ENCODE results near the gene ALDH3A1.

The ALDH3A1 gene

GRCh38 chr17:19771971-19772630 lies 24.0 kb upstream of the ALDH3A1 start:
- no peaks in the 10 kb centered on the region for H3K79me1 ChIP-seq (ENCODE audit: low read length)
- H3K36me3 ChIP-seq (ENCODE audit: control insufficient read depth in 1 of 2, insufficient read depth in 2 of 2, low read length in 2 of 2): peaks cover 2 to 3% of the 10 kb centered on the region in 2 experiments
- H3K9ac ChIP-seq (ENCODE audit: low read length): no peak overlapping the region
- H2BK120ac ChIP-seq (ENCODE audit: insufficient read depth, low read length, poor library complexity): no peak overlapping the region
- no peak overlapping the region for H2AK5ac ChIP-seq (ENCODE audit: low read length)
- no peaks in the 10 kb centered on the region for H3K79me2 ChIP-seq (ENCODE audit: control insufficient read depth, insufficient read depth, low read length, poor library complexity)
- no CpG with 5 or more reads among the region's 7 CpGs for WGBS (ENCODE audit: extremely low coverage, insufficient coverage, insufficient read length)
- H2AFZ ChIP-seq (ENCODE audit: insufficient read depth, low read length, poor library complexity): no peak overlapping the region
- DNase-seq: no peak
- H2BK12ac ChIP-seq (ENCODE audit: low read length): no peak overlapping the region
- no peak overlapping the region for H4K8ac ChIP-seq (ENCODE audit: low read depth, low read length)
- no peak overlapping the region for H3K18ac ChIP-seq (ENCODE audit: low read length)
- H3K23ac ChIP-seq (ENCODE audit: low read length): no peak overlapping the region
- H3K14ac ChIP-seq (ENCODE audit: low read length): no peak overlapping the region
- H4K12ac ChIP-seq (ENCODE audit: low read depth, low read length): no peak overlapping the region
- no peak overlapping the region for H3K4me2 ChIP-seq (ENCODE audit: low read length)
- no peak overlapping the region for H4K91ac ChIP-seq (ENCODE audit: low read depth, low read length)
- H3K9me3 ChIP-seq (ENCODE audit: insufficient read depth, low read depth, low read length): peaks cover 2% of the 10 kb centered on the region
- no peak overlapping the region for H3K27ac ChIP-seq (ENCODE audit: low read depth, low read length)
- H2BK5ac ChIP-seq (ENCODE audit: low read depth, low read length, poor library complexity): no peak overlapping the region
- H3K4ac ChIP-seq (ENCODE audit: low read depth, low read length): no peak overlapping the region
- no peak overlapping the region for H3K4me3 ChIP-seq (ENCODE audit: low read depth, low read length)
- no peaks in the 10 kb centered on the region for H3K27me3 ChIP-seq (ENCODE audit: insufficient read depth, low read length)
- no peaks in the 10 kb centered on the region for H3K4me1 ChIP-seq (ENCODE audit: control insufficient read depth in 1 of 2, insufficient read depth in 2 of 2, low read length in 2 of 2)

- Histone ChIP-seq H3K23ac (ENCODE audit: low read length) (no peak overlapping the region), H4K12ac (ENCODE audit: low read depth, low read length) (no peak overlapping the region), H3K79me2 (ENCODE audit: control insufficient read depth, insufficient read depth, low read length, poor library complexity) (no peaks in the 10 kb centered on the region), H2BK120ac (ENCODE audit: insufficient read depth, low read length, poor library complexity) (no peak overlapping the region), H3K18ac (ENCODE audit: low read length) (no peak overlapping the region), H2AK5ac (ENCODE audit: low read length) (no peak overlapping the region), H3K9me3 (ENCODE audit: insufficient read depth, low read depth, low read length) (peaks cover 2% of the 10 kb centered on the region), H3K27ac (ENCODE audit: low read depth, low read length) (no peak overlapping the region), H4K8ac (ENCODE audit: low read depth, low read length) (no peak overlapping the region), H4K91ac (ENCODE audit: low read depth, low read length) (no peak overlapping the region), H3K4ac (ENCODE audit: low read depth, low read length) (no peak overlapping the region), H3K4me2 (ENCODE audit: low read length) (no peak overlapping the region), H3K4me1 (ENCODE audit: control insufficient read depth in 1 of 2, insufficient read depth in 2 of 2, low read length in 2 of 2) (no peaks in the 10 kb centered on the region), H2BK12ac (ENCODE audit: low read length) (no peak overlapping the region), H3K27me3 (ENCODE audit: insufficient read depth, low read length) (no peaks in the 10 kb centered on the region), H3K4me3 (ENCODE audit: low read depth, low read length) (no peak overlapping the region), H3K9ac (ENCODE audit: low read length) (no peak overlapping the region), H3K14ac (ENCODE audit: low read length) (no peak overlapping the region), H3K79me1 (ENCODE audit: low read length) (no peaks in the 10 kb centered on the region), H2AFZ (ENCODE audit: insufficient read depth, low read length, poor library complexity) (no peak overlapping the region), H2BK5ac (ENCODE audit: low read depth, low read length, poor library complexity) (no peak overlapping the region), H3K36me3 (ENCODE audit: control insufficient read depth in 1 of 2, insufficient read depth in 2 of 2, low read length in 2 of 2) (peaks cover 1 to 2% of the 10 kb centered on the region in 2 experiments)
- no peak for DNase-seq
- whole genome bisulfite sequencing (ENCODE audit: extremely low coverage, insufficient coverage, insufficient read length): no CpG with 5 or more reads among the region's 6 CpGs
These were observed 23.1 kb upstream of the ALDH3A1 start for GRCh38 chr17:19770985-19771735.

GRCh38 chr17:19769946-19770652 lies 22.0 kb upstream of the ALDH3A1 start:
- Histone ChIP-seq H3K36me3 (ENCODE audit: control insufficient read depth in 1 of 2, insufficient read depth in 2 of 2, low read length in 2 of 2) (no peaks in the 10 kb centered on the region), H3K9ac (ENCODE audit: low read length) (no peak overlapping the region), H3K27me3 (ENCODE audit: insufficient read depth, low read length) (no peaks in the 10 kb centered on the region), H4K91ac (ENCODE audit: low read depth, low read length) (no peak overlapping the region), H3K27ac (ENCODE audit: low read depth, low read length) (no peak overlapping the region), H2BK12ac (ENCODE audit: low read length) (no peak overlapping the region), H4K12ac (ENCODE audit: low read depth, low read length) (no peak overlapping the region), H2AK5ac (ENCODE audit: low read length) (no peak overlapping the region), H4K8ac (ENCODE audit: low read depth, low read length) (no peak overlapping the region), H2BK5ac (ENCODE audit: low read depth, low read length, poor library complexity) (no peak overlapping the region), H3K14ac (ENCODE audit: low read length) (no peak overlapping the region), H3K9me3 (ENCODE audit: insufficient read depth, low read depth, low read length) (peaks cover 2% of the 10 kb centered on the region), H2AFZ (ENCODE audit: insufficient read depth, low read length, poor library complexity) (no peak overlapping the region), H3K79me2 (ENCODE audit: control insufficient read depth, insufficient read depth, low read length, poor library complexity) (no peaks in the 10 kb centered on the region), H3K4me2 (ENCODE audit: low read length) (no peak overlapping the region), H3K79me1 (ENCODE audit: low read length) (no peaks in the 10 kb centered on the region), H3K4me1 (ENCODE audit: control insufficient read depth in 1 of 2, insufficient read depth in 2 of 2, low read length in 2 of 2) (no peaks in the 10 kb centered on the region), H2BK120ac (ENCODE audit: insufficient read depth, low read length, poor library complexity) (no peak overlapping the region), H3K18ac (ENCODE audit: low read length) (no peak overlapping the region), H3K23ac (ENCODE audit: low read length) (no peak overlapping the region), H3K4ac (ENCODE audit: low read depth, low read length) (no peak overlapping the region), H3K4me3 (ENCODE audit: low read depth, low read length) (no peak overlapping the region)
- WGBS (ENCODE audit: extremely low coverage, insufficient coverage, insufficient read length): no CpG with 5 or more reads among the region's 7 CpGs
- no peak for DNase-seq

DNA sequence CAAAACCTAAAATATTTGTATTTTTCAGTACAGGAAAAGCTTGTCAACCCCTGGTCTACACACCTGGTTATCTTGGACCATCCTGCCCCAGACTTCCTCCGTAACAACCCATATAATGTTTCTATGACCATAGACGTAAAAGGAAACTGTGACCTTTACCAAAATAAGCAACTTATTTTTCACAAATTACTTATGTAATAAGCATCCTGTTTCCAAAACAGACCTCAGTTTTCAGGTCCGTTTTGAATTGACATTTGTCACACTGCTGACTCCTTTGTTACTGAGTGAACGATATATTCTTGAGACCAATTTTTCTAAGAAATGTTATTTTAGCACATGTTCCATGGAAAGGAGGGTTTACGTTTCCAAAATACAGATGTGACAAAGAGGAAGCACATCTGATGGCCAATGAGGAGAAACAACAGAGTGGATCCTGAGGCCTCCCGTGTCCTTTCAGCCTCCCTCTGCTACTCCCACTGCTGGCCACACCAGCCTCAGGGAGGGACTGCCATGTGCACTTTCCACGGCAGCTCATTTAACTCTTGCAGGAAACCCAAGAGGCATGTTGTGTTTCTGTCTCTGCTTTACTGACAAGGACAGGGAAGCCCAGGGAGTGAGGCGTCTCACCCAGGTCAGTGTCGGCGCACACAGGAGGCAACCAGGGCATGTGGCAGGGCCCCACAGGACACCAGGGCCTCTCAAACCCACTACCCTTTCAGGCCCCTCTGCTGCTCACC lies 20.1 kb upstream of the ALDH3A1 start:
- no peak overlapping the region for H2BK12ac ChIP-seq (ENCODE audit: low read length)
- no peak overlapping the region for H3K14ac ChIP-seq (ENCODE audit: low read length)
- no peak overlapping the region for H2AK5ac ChIP-seq (ENCODE audit: low read length)
- H3K9me3 ChIP-seq (ENCODE audit: insufficient read depth, low read depth, low read length): peaks cover 2% of the 10 kb centered on the region
- H3K23ac ChIP-seq (ENCODE audit: low read length): no peak overlapping the region
- H3K4me2 ChIP-seq (ENCODE audit: low read length): no peak overlapping the region
- H3K36me3 ChIP-seq (ENCODE audit: control insufficient read depth in 1 of 2, insufficient read depth in 2 of 2, low read length in 2 of 2): no peaks in the 10 kb centered on the region
- H3K9ac ChIP-seq (ENCODE audit: low read length): no peak overlapping the region
- H3K4me3 ChIP-seq (ENCODE audit: low read depth, low read length): no peak overlapping the region
- WGBS (ENCODE audit: extremely low coverage, insufficient coverage, insufficient read length): no CpG with 5 or more reads among the region's 10 CpGs
- H4K91ac ChIP-seq (ENCODE audit: low read depth, low read length): no peak overlapping the region
- no peak overlapping the region for H4K8ac ChIP-seq (ENCODE audit: low read depth, low read length)
- no peaks in the 10 kb centered on the region for H3K4me1 ChIP-seq (ENCODE audit: control insufficient read depth in 1 of 2, insufficient read depth in 2 of 2, low read length in 2 of 2)
- no peaks in the 10 kb centered on the region for H3K27me3 ChIP-seq (ENCODE audit: insufficient read depth, low read length)
- no peak overlapping the region for H3K4ac ChIP-seq (ENCODE audit: low read depth, low read length)
- H3K27ac ChIP-seq (ENCODE audit: low read depth, low read length): no peak overlapping the region
- H3K18ac ChIP-seq (ENCODE audit: low read length): no peak overlapping the region
- no peaks in the 10 kb centered on the region for H3K79me1 ChIP-seq (ENCODE audit: low read length)
- H2BK5ac ChIP-seq (ENCODE audit: low read depth, low read length, poor library complexity): no peak overlapping the region
- H3K79me2 ChIP-seq (ENCODE audit: control insufficient read depth, insufficient read depth, low read length, poor library complexity): no peaks in the 10 kb centered on the region
- H2AFZ ChIP-seq (ENCODE audit: insufficient read depth, low read length, poor library complexity): no peak overlapping the region
- DNase-seq: no peak
- no peak overlapping the region for H4K12ac ChIP-seq (ENCODE audit: low read depth, low read length)
- no peak overlapping the region for H2BK120ac ChIP-seq (ENCODE audit: insufficient read depth, low read length, poor library complexity)

All from trophoblast cell (in vitro differentiated cells and primary cell).